Measurements from ENCODE around the gene KRTAP4-6.

GRCh38 chr17:41176744-41177387 is 36.5 kb upstream of the KRTAP4-6 start:
- TF ChIP-seq CTCF (conservative IDR thresholded peaks at IDR 0.05; ENCODE audit: low read depth, low read length) (no peak), EZH2 (IDR thresholded peaks at IDR 0.05; ENCODE audit: low read length, unreplicated experiment) (no peak), EZH2phosphoT487 (IDR thresholded peaks at IDR 0.05; ENCODE audit: borderline replicate concordance, low read length) (no peak)
